Right atrium auricular region (tissue), 2 donors: ENCODE data around the gene LMNTD2. TPM values are rescaled to one million over a fixed set of nuclear protein-coding genes. Genes with fewer than 3 reads are reported as not detected.

Source experiments
- DNase-seq: peaks from one replicate; pipeline ENCODE4 v3.0.0-alpha.2; 2019; ENCODE audit warnings: low spot score
- H3K27ac ChIP-seq, 2 donors: fragments of 200-600 bp; sonication (generic); 1 replicate in 1 of 2; 2 replicates in 1 of 2; pipeline ENCODE4 v1.5.1; 2016 to 2019
- H3K27me3 ChIP-seq, 2 donors: fragments of 200-600 bp; sonication (generic); one replicate each; pipeline versions ENCODE4 v1.5.1 to v1.6.0; 2017 to 2019
- H3K36me3 ChIP-seq: fragments of 200-600 bp; sonication (generic); one replicate; pipeline ENCODE4 v1.5.1; 2016
- H3K4me1 ChIP-seq, 2 donors: fragments of 200-600 bp; sonication (generic); one replicate each; pipeline versions ENCODE4 v1.5.1 to v1.6.0; 2017 to 2019
- H3K4me3 ChIP-seq, 2 donors: fragments of 200-600 bp; sonication (generic); 1 replicate in 1 of 2; 2 replicates in 1 of 2; pipeline ENCODE4 v1.5.1; 2017 to 2019; ENCODE audit warnings: mild to moderate bottlenecking in 1 of 2, moderate library complexity in 1 of 2
- H3K9me3 ChIP-seq, 2 donors: fragments of 200-600 bp; sonication (generic); one replicate each; pipeline ENCODE4 v1.5.1; 2019
- total RNA-seq, 2 donors: library from RNA; depleted of rRNA; stranded (reverse); fragments of >200 nt; gene quantifications; one replicate each; pipeline ENCODE4 v1.1.0, GENCODE V29; 2016
- TF ChIP-seq, protein P1 (sequence below), 2 donors: fragments of 200-600 bp; sonication (generic); IDR thresholded peaks; one replicate each; pipeline ENCODE4 v1.5.1; 2019; ENCODE audit warnings: antibody characterized with exemption in 2 of 2

Gene LMNTD2
- total RNA-seq, 2 donors from 2014 or later: 0.33 to 0.86 TPM

DNA sequence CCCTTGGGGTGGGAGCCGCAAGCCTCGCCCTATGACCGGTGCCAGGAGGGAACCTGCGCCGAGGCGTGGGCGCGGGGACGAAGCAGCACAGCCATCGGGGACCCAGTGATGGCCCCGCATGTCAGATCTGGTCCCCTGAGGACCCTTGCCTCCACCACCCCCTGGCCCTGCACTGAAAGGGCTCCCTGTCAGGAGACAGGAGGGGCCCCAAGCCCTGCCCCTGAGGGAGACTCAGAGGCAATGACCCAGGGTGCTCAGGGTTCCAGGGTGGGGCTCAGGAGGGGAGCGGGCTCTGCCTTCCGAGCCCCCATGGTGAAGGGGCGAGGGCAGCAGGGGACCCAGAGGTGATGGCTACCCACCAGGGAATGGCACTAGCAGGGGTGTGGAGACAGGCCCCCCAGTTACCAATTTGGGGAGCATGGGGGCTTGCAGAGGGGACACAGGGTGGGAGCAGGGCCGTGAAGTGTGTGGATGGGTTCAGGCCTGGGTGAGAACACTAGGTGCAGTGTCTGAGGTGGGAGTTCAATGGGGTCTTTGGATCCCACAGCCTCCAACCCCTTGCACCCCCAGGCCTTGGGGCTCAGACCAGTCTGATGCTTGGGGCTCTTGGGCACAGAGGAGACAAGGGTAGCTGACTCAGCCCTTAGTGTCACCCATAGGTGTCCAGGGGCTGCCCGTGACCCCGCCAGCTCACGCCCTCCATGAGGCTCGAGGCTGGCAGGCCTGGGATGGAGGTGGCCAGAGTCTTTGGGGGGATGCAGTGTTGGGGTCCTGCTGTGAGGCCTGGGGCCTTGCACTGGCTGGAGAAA, 22.7 kb downstream of the LMNTD2 start:
- Histone ChIP-seq H3K9me3 (no peaks in the 10 kb centered on the region), H3K27me3 (no peaks in the 10 kb centered on the region), H3K4me1 (peaks cover 0 to 39% of the 10 kb centered on the region in 2 donors), H3K36me3 (peaks cover 11% of the 10 kb centered on the region), H3K27ac (no peak overlapping the region), H3K4me3 (peak overlapping the region; percentile 26 to 88)
- no peak for DNase-seq
- TF ChIP-seq, protein P1, sequence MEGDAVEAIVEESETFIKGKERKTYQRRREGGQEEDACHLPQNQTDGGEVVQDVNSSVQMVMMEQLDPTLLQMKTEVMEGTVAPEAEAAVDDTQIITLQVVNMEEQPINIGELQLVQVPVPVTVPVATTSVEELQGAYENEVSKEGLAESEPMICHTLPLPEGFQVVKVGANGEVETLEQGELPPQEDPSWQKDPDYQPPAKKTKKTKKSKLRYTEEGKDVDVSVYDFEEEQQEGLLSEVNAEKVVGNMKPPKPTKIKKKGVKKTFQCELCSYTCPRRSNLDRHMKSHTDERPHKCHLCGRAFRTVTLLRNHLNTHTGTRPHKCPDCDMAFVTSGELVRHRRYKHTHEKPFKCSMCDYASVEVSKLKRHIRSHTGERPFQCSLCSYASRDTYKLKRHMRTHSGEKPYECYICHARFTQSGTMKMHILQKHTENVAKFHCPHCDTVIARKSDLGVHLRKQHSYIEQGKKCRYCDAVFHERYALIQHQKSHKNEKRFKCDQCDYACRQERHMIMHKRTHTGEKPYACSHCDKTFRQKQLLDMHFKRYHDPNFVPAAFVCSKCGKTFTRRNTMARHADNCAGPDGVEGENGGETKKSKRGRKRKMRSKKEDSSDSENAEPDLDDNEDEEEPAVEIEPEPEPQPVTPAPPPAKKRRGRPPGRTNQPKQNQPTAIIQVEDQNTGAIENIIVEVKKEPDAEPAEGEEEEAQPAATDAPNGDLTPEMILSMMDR (IDR thresholded peaks at IDR 0.05): no peak

DNA sequence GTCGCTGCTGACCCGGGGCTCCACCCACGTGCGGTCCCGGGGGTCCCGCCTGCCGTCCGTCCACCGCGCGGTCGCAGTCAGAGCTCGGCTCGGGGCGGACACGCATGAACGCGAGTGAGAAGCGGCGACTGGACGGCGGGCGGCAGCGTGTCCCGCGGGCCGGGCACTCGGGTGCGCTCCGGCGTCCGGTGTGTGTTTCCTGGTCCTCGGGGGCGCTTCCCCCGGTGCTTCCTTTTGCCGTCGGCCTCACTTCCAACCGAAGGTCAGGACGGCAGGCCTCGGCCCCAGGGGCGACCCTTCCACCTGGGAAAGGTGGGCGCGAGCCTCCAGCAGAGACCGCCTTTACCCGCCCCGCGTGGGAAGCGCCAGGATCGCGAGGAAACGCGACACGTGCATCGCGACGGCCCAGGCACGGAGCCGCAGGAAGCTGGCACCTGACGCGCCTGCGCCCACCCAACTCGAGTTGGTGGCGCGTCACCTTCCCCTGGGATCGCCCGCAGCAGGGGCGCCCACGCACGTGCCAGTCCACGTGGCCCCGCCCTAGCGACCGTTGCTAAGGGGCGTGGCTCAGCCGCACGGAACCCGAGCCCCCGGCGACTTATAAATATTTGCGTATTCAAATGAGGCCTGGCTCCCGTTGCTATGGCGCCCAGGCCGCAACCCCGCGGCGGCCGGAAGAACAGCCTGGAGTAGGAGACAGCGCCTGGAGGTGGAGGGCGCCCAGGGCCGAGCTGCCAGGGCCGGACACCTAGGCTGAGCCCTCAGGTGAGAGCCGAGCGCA, 23.5 kb downstream of the LMNTD2 start, which contains the start of gene LRRC56:
Gene LRRC56, plus strand, starts transcription at position 687 of the 781 bp plus-strand sequence. CDS start 3,158 bp downstream, outside the sequence.
- TF ChIP-seq, protein P1 (IDR thresholded peaks at IDR 0.05): no peak
- DNase-seq: peak; percentile 77
- H3K9me3 ChIP-seq: no peaks in the 10 kb centered on the region
- no peaks in the 10 kb centered on the region for H3K27me3 ChIP-seq
- H3K36me3 ChIP-seq: peaks cover 19% of the 10 kb centered on the region
- H3K4me3 ChIP-seq: peak within 1 kb of the TSS; percentile 26 to 88
- H3K4me1 ChIP-seq: peaks cover 0 to 39% of the 10 kb centered on the region in 2 donors
- peak within 1 kb of the TSS in 1 of 2 donors; percentile 68 for H3K27ac ChIP-seq

DNA sequence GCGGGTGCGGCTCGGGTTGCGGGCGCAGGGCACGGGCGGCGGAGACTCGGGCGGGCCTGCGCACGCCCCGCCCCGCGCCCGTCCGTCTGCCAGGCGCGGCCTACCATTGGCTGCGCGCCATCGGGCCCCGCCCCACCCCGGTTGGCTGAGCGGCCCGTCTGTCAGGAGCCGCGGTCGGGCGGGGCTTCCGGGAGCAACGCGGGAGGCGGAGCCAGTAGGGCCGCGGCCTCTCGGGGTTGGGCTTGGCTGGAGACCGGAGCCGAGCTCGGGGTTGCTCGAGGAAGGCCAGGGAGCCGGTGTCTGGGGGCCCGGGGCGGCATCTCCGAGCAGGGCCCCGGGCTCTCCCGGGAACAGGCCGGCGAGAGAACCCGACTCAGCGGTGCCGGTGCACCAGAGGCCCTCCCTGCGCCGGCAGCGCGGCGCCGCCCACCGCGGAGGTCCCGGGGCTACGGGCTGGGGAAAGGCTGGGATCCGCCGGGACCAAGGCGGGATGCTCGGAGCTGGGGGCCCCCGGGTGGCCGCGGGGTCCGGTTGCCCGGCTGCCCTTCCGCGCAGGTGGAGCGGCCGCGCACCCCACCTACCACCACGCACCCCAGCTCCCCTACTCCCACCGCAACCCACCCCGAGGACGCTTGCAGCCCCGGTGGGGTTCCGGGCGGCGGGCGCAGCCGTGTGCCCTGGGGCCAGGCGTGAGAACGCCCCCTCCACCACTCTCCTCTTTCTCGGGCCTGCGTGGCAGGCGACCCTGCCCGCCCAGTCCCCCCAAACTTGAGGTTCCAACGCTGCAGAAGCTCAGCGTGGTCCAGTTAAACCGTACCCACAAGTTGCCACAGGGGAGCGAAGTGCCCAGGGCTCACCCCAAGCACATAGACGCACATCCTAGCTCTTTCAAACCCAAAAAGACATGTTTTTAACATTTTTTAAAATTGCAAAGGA, 24.8 kb downstream of the LMNTD2 start, which contains the start of gene HRAS:
Gene HRAS, minus strand, starts transcription at position 58 of the 936 bp plus-strand sequence.
- no peaks in the 10 kb centered on the region for H3K27me3 ChIP-seq
- DNase-seq: peak; percentile 95
- H3K27ac ChIP-seq: peak within 1 kb of the TSS; percentile 73 to 82
- TF ChIP-seq, protein P1 (IDR thresholded peaks at IDR 0.05): no peak
- H3K9me3 ChIP-seq: no peaks in the 10 kb centered on the region
- H3K4me3 ChIP-seq: peak within 1 kb of the TSS; percentile 71 to 88
- peaks cover 25% of the 10 kb centered on the region for H3K36me3 ChIP-seq
- peaks cover 0 to 39% of the 10 kb centered on the region in 2 donors for H3K4me1 ChIP-seq

DNA sequence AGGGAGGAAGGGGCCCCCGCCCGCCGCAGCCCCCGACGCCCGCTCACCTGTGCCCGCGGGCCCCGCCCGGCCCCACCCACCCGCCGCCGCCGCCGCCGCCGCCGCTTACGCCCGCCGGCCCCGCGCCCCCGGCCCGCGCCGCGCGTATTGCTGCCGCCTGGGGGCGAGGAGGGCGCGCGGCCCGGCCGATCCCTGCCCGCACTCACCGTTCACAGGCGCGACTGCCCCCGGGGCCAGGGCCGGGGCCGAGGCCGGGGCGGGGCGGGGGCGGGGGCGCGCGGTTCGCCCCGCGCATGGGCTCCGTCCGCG, 25.4 kb downstream of the LMNTD2 start:
- H3K9me3 ChIP-seq: no peaks in the 10 kb centered on the region
- no peak for DNase-seq
- peaks cover 0 to 39% of the 10 kb centered on the region in 2 donors for H3K4me1 ChIP-seq

More for the DNA sequence above, 25.4 kb downstream of the LMNTD2 start:
- peak overlapping the region in 1 of 2 donors; percentile 73 for H3K27ac ChIP-seq
- peak overlapping the region; percentile 70 to 88 for H3K4me3 ChIP-seq
- peaks cover 25% of the 10 kb centered on the region for H3K36me3 ChIP-seq
- TF ChIP-seq, protein P1 (IDR thresholded peaks at IDR 0.05): no peak
- no peaks in the 10 kb centered on the region for H3K27me3 ChIP-seq
